Right lobe of liver (tissue), 6 donors: ENCODE results near the gene MYOZ3. TPM values are rescaled to one million over a fixed set of nuclear protein-coding genes. Genes with fewer than 3 reads are reported as not detected.

Source experiments
- ATAC-seq, 4 donors: fragments of 200-7000 bp; cut with Tn5 transposase; one replicate each; pipeline ENCODE4 v1.9.1; 2020; ENCODE audit warnings: mild to moderate bottlenecking in 4 of 4, moderate library complexity in 4 of 4
- DNase-seq, 3 donors: peaks; one replicate each; pipeline ENCODE4 v3.0.0-alpha.2; 2020
- H3K27ac ChIP-seq, 3 donors: fragments of 200-600 bp; one replicate each; pipeline ENCODE4 v1.8.0; 2022
- H3K27me3 ChIP-seq, 2 donors: fragments of 200-600 bp; one replicate each; pipeline ENCODE4 v1.8.0; 2022
- H3K36me3 ChIP-seq, 4 donors: fragments of 200-600 bp; sonication (generic) in 1 of 4; one replicate each; pipeline versions ENCODE4 v1.5.1 to v1.8.0; 2017 to 2022; ENCODE audit warnings: control low read depth in 1 of 4
- H3K4me1 ChIP-seq, 4 donors: fragments of 200-600 bp; sonication (generic) in 1 of 4; one replicate each; pipeline versions ENCODE4 v1.5.1 to v1.8.0; 2017 to 2022; ENCODE audit warnings: control low read depth in 1 of 4
- H3K4me3 ChIP-seq, 3 donors: fragments of 200-600 bp; one replicate each; pipeline ENCODE4 v1.8.0; 2022
- H3K9me3 ChIP-seq, 4 donors: fragments of 200-600 bp; sonication (generic) in 1 of 4; one replicate each; pipeline versions ENCODE4 v1.5.1 to v1.8.0; 2017 to 2022; ENCODE audit warnings: control low read depth in 1 of 4
- CTCF ChIP-seq, 4 donors: fragments of 200-600 bp in 3 of 4; fragments of 450-650 bp in 1 of 4; IDR thresholded peaks; one replicate each; pipeline versions ENCODE4 v1.5.1 to v1.8.0; 2016 to 2022; ENCODE audit warnings: antibody characterized with exemption in 4 of 4, mild to moderate bottlenecking in 2 of 4
- POLR2A ChIP-seq: fragments of 450-650 bp; IDR thresholded peaks from one replicate; pipeline ENCODE4 v1.6.1; 2017; ENCODE audit warnings: antibody characterized with exemption, mild to moderate bottlenecking
- WGBS: methylation state at CpG from one replicate; pipeline ENCODE4 v1.1.6; 2018; ENCODE audit warnings: low coverage, low lambda C conversion rate; ENCODE audit not compliant: insufficient coverage; ENCODE audit errors: missing lambda C conversion rate; 5-methylcytosine and 5-hydroxymethylcytosine counted together
- intact Hi-C, 2 donors: fragments of 100-400 bp; cut with DNase I; formaldehyde crosslinking; loops; one replicate each; pipeline versions ENCODE4 v1.11.2 to v1.14.1; 2022
- total RNA-seq, 6 experiments: library from RNA; depleted of rRNA in 2 of 6; stranded (reverse); fragments of >200 nt in 2 of 6; fragmentation: NEBNext Ultra II Directional in 3 of 6; extraction: Animal tissue kit (Norgen Biotek cat#: 25700) in 3 of 6; gene quantifications; one replicate each; pipeline versions ENCODE4 v1.1.0 to v1.2.4, GENCODE V29; 2016 to 2023
- donor health status: DM: no; HTN: yes; CAD: no.
- donor health status: DM: no; HTN: no; CAD: no.
- donor health status: DM: no; HTN: no; CAD: no.
- donor health status: DM: no; HTN: yes; CAD: no.
- donor health status: DM: no; HTN: yes; CAD: no.

Gene MYOZ3
- total RNA-seq, 6 experiments from 2014 or later, result 0.09 to 0.25 (median 0.12) TPM; not detected in 3

- TF ChIP-seq CTCF (IDR thresholded peaks at IDR 0.05), result no peak
- TF ChIP-seq POLR2A, result no peak
- intact Hi-C loops, result loop anchor here (5.0 kb wide), 2 partner anchors 73 to 88 kb away; no protein-coding TSS in a partner anchor
- no peak for ATAC-seq
- DNase-seq, result peak in 1 of 3 donors; percentile 16
- peaks cover 5 to 40% (median 20%) of the 10 kb centered on the region in 4 donors for H3K36me3 ChIP-seq
- no peaks in the 10 kb centered on the region for H3K27me3 ChIP-seq
- H3K4me1 ChIP-seq, result peaks cover 0 to 13% (median 1%) of the 10 kb centered on the region in 4 donors
- 93% methylated on average over 21 of the region's 38 CpGs for WGBS
- H3K9me3 ChIP-seq, result no peaks in the 10 kb centered on the region
- no peak overlapping the region for H3K4me3 ChIP-seq
- no peak overlapping the region for H3K27ac ChIP-seq
Measured at GRCh38 chr5:150650021-150651006, 10.7 kb upstream of the MYOZ3 start.

GRCh38 chr5:150651382-150651781, 9.7 kb upstream of the MYOZ3 start:
- Histone ChIP-seq H3K4me1 (peaks cover 0 to 9% (median 0%) of the 10 kb centered on the region in 4 donors), H3K27ac (no peak overlapping the region), H3K9me3 (no peaks in the 10 kb centered on the region), H3K4me3 (no peak overlapping the region), H3K27me3 (no peaks in the 10 kb centered on the region), H3K36me3 (peaks cover 5 to 40% (median 20%) of the 10 kb centered on the region in 4 donors)
- peak in 1 of 3 donors; percentile 13 for DNase-seq
- intact Hi-C loops, result loop anchor here (5.0 kb wide), 2 partner anchors 74 to 89 kb away; no protein-coding TSS in a partner anchor
- ATAC-seq, result no peak
- TF ChIP-seq POLR2A (no peak), CTCF (IDR thresholded peaks at IDR 0.05) (no peak)
- 57% methylated on average over 1 of the region's 1 CpG for WGBS

DNA sequence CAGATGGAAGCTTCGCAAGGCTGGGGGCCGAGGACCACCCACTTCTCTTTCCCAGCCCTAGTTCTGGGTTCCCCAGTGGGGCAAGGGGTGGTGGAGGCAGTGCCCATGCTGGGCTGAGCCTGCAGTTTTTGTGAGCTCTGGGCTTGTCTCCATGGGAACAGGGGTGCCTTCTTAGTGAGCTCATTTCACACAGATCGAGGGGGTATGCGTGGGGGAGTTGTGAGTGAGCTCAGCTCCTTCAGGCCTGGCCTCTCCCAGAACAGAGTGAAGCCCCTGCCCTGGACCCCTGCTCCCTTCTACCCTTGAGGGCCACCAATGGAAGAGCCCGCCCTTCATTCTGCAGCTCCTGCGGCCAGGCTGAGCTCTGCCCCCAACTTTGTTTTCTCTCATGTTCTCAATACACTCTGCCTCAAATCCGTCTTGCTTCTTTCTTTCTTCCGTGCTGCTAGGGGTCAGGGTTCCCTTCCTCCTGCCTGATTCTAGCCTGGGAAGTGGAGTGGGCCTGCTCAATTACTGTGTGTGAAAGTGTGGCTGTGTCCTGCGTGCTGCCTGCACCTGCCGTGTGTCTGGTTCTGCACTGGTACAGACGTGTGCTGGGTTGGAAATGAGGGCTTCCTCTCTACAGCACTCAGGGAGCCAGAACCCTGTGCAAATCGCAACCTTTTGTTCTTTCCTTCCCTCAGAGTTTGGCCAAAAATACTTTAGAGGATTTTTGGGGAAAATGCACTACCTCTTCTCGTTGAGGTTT, 9.0 kb upstream of the MYOZ3 start:
- intact Hi-C loops, result loop anchor here (5.0 kb wide), 2 partner anchors 75 to 90 kb away; no protein-coding TSS in a partner anchor
- peaks cover 5 to 40% (median 20%) of the 10 kb centered on the region in 4 donors for H3K36me3 ChIP-seq
- no peaks in the 10 kb centered on the region for H3K9me3 ChIP-seq
- H3K4me3 ChIP-seq, result no peak overlapping the region
- DNase-seq (peak in 1 of 3 donors; percentile 6), ATAC-seq (no peak)
- H3K27ac ChIP-seq, result no peak overlapping the region
- H3K27me3 ChIP-seq, result no peaks in the 10 kb centered on the region
- 72% methylated on average over 8 of the region's 13 CpGs for WGBS
- no peak for TF ChIP-seq POLR2A
- no peak for TF ChIP-seq CTCF (IDR thresholded peaks at IDR 0.05)
- H3K4me1 ChIP-seq, result peaks cover 0 to 11% (median 2%) of the 10 kb centered on the region in 4 donors

- Histone ChIP-seq H3K9me3 (no peaks in the 10 kb centered on the region), H3K4me1 (peaks cover 0 to 23% (median 5%) of the 10 kb centered on the region in 4 donors), H3K27me3 (no peaks in the 10 kb centered on the region), H3K4me3 (no peak overlapping the region), H3K36me3 (peaks cover 5 to 35% (median 19%) of the 10 kb centered on the region in 4 donors), H3K27ac (no peak overlapping the region)
- ATAC-seq, result no peak
- TF ChIP-seq POLR2A, result no peak
- no peak for TF ChIP-seq CTCF (IDR thresholded peaks at IDR 0.05)
- no peak for DNase-seq
- 92% methylated on average over 2 of the region's 5 CpGs for WGBS
- intact Hi-C loops, result loop anchor here (5.0 kb wide), 2 partner anchors 76 to 91 kb away; no protein-coding TSS in a partner anchor
Measured at GRCh38 chr5:150653145-150653761, 7.8 kb upstream of the MYOZ3 start.
